GM10266 (cell line): ENCODE results near the gene ZMYND11.

Source experiments
- DNase-seq: peaks from one replicate; pipeline ENCODE4 v3.0.0; 2012; ENCODE audit errors: extremely low spot score
- TF ChIP-seq, protein P1 (sequence below): IDR thresholded peaks from 2 replicates; pipeline ENCODE4 v1.5.1; 2012; ENCODE audit warnings: mild to moderate bottlenecking, low read depth; ENCODE audit not compliant: control insufficient read depth, insufficient read depth; ENCODE audit errors: missing control alignments

Gene ZMYND11

GRCh38 chr10:232878-233277 is 97.6 kb downstream of the ZMYND11 start:
- TF ChIP-seq, protein P1, sequence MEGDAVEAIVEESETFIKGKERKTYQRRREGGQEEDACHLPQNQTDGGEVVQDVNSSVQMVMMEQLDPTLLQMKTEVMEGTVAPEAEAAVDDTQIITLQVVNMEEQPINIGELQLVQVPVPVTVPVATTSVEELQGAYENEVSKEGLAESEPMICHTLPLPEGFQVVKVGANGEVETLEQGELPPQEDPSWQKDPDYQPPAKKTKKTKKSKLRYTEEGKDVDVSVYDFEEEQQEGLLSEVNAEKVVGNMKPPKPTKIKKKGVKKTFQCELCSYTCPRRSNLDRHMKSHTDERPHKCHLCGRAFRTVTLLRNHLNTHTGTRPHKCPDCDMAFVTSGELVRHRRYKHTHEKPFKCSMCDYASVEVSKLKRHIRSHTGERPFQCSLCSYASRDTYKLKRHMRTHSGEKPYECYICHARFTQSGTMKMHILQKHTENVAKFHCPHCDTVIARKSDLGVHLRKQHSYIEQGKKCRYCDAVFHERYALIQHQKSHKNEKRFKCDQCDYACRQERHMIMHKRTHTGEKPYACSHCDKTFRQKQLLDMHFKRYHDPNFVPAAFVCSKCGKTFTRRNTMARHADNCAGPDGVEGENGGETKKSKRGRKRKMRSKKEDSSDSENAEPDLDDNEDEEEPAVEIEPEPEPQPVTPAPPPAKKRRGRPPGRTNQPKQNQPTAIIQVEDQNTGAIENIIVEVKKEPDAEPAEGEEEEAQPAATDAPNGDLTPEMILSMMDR, result no peak
- DNase-seq, result no peak

DNA sequence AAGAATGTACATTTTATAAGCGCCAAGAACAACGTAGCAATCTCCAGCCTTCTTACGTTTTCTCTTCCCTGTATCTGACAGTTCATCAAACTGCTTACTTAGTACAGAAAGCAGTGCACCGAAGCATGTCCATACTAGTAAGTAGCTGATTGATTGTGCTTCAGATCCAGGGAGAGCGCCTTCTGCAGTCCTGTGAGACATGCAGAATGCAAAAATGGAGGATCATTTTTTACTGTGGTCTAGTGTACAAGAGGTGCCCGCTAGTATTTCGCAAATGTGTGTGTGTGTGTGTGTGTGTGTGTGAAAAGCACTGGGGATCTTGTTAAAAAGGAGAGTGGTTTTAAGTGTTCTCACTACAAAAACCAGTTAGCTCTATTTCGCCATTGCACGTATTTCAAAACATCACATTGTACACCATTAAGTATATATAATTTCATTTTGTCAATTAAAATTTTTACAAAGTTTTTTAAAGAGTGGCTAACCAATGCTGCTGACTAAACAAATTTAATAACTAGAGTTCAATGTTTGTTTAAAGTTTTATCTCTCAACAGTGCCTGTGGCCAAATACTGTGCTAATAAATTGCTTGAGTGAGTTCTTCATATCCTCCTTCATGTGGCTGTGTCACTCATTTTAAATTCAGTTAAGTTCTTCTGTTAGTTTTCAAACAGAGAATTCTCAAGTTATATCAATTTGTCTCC is 99.6 kb downstream of the ZMYND11 start:
- TF ChIP-seq, protein P1, result no peak
- DNase-seq, result no peak

DNA sequence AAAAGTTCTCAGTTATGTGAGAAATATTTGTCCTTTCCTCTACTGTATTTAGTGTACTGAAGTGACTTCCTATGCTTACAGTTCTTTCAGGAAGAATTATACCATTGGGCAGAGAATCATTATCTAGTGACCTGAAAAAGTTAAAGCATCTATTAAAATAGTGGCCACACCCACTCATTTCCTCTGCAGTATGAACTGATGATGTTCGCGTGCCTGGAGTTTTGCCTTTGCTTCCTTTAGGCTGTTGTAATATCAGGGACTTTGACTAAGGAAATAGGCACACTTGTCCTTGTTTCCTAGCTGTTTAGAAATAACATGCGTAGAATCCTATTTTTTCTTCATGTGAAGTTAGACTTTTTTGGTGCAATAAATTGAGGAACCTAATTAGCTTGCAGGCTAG is 100.7 kb downstream of the ZMYND11 start:
- TF ChIP-seq, protein P1, result no peak
- no peak for DNase-seq

DNA sequence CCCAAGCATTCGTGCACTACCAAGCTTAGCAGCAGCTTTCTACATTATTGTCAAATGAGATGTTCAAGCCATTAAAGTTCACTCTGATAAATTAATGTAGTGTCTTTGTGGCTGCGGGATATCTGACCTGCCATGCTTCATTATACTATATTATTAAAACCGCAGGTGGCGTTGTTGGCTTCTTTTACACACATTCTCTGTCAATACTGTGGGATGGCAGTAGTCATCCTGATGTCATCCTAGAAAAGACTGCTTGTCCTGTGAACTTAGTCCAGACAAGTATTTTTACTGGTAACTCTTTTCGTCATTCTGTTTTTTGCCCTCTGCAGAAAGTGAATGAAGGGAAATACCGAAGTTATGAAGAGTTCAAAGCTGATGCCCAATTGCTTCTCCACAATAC is 103.9 kb downstream of the ZMYND11 start:
- no peak for DNase-seq
- TF ChIP-seq, protein P1, result no peak

DNA sequence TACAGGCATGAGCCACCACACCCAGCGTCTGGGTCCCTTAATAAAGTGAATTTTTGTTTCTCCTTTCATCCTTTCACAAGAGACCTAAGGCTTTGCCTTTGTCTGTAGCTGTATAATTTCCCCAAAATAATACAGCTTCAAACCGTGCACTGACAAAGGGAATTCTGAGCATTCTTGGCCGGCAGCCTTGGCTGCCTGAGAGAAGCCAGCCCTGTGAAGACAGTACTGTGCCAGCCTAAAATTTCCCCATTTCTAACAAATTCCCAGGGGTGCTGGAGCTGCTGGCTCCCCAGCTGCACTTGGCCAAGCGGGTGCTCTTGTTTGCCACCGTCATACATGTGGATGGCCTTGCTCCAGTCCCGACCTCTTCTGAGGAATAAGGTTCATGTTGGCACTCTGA is 106.2 kb downstream of the ZMYND11 start:
- TF ChIP-seq, protein P1, result no peak
- DNase-seq, result no peak

- TF ChIP-seq, protein P1, result no peak
- DNase-seq, result no peak
These were observed 106.8 kb downstream of the ZMYND11 start for GRCh38 chr10:241966-242643.

DNA sequence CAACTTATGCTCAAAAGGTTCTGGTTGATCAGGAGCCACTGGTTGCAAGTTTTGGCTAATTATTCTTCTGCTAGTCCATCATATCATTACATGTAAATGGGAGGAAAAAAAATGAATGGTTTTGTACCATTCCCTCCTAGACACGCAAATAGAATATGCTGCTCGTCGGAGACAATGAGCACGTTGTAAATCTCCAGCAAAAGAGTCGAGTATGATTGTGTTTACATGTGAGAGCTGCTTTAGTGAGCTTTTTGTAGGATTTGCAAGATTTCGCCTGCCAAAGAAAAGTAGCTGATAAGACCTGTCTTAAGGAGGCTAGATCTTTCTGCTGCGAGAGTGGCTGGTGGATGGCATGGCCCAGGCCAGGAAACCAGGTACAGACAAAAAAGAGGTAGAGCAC is 109.0 kb downstream of the ZMYND11 start:
- TF ChIP-seq, protein P1, result no peak
- DNase-seq, result no peak
